ENCODE data around the gene RSAD2.
"Not testable (repeated sequence)": the region's sequence is repeated elsewhere in the genome, so short reads cannot be mapped to it uniquely, and the experiment has no call there.

RSAD2 gene

GRCh38 chr2:6864923-6865345 lies 12.6 kb upstream of the RSAD2 start:
- no peak for DNase-seq

GRCh38 chr2:6865346-6866274 lies 12.0 kb upstream of the RSAD2 start, which contains the start of gene CMPK2:
Gene CMPK2 (minus strand): TSS chr2:6865907. CDS start chr2:6865696, 211 bp downstream.
- peak; percentile 86 for DNase-seq

- peak; percentile 86 for DNase-seq
Observed at GRCh38 chr2:6866275-6866671, 11.3 kb upstream of the RSAD2 start.

GRCh38 chr2:6866982-6867381 lies 10.6 kb upstream of the RSAD2 start:
- no peak for DNase-seq

- DNase-seq: no peak
Observed at GRCh38 chr2:6872394-6872793, 5.2 kb upstream of the RSAD2 start.

- no peak for DNase-seq
Observed at GRCh38 chr2:6874032-6874431, 3.5 kb upstream of the RSAD2 start.

GRCh38 chr2:6876309-6876708 lies 1.3 kb upstream of the RSAD2 start:
- DNase-seq: no peak

- no peak for DNase-seq
Observed at GRCh38 chr2:6878549-6878948, 972 bp downstream of the RSAD2 start.

- no peak for DNase-seq
Observed at GRCh38 chr2:6879011-6879410, 1.4 kb downstream of the RSAD2 start.

GRCh38 chr2:6880200-6880733 lies 2.7 kb downstream of the RSAD2 start:
- no peak for DNase-seq

- no peak for DNase-seq
Observed at GRCh38 chr2:6881046-6881445, 3.5 kb downstream of the RSAD2 start.

GRCh38 chr2:6881516-6881915 lies 3.9 kb downstream of the RSAD2 start:
- no peak for DNase-seq

- DNase-seq: no peak
Observed at GRCh38 chr2:6883448-6884122, 6.0 kb downstream of the RSAD2 start.

- no peak for DNase-seq
Observed at GRCh38 chr2:6885551-6885950, 8.0 kb downstream of the RSAD2 start.

- no peak for DNase-seq
Observed at GRCh38 chr2:6885968-6886367, 8.4 kb downstream of the RSAD2 start.

GRCh38 chr2:6887751-6888192 lies 10.2 kb downstream of the RSAD2 start:
- no peak for DNase-seq

- no peak for DNase-seq
Observed at GRCh38 chr2:6888724-6889123, 11.1 kb downstream of the RSAD2 start.

GRCh38 chr2:6893876-6894482 lies 16.4 kb downstream of the RSAD2 start:
- DNase-seq: no peak

- DNase-seq: peak; percentile 32
Observed at GRCh38 chr2:6896930-6897759, 19.6 kb downstream of the RSAD2 start.

GRCh38 chr2:6902581-6902980 lies 25.0 kb downstream of the RSAD2 start:
- not testable (repeated sequence) for DNase-seq

- DNase-seq: no peak
Observed at GRCh38 chr2:6905668-6906067, 28.1 kb downstream of the RSAD2 start.

GRCh38 chr2:6906165-6906741 lies 28.7 kb downstream of the RSAD2 start:
- no peak for DNase-seq

All from NCI-H510A treated with DMSO at 0.1 percent for 48 hours (cell line).